HG02870 (cell line): ENCODE measurements around the gene GLTPD2.

Experiments
- ATAC-seq: cut with Tn5 transposase; IDR thresholded peaks from one replicate; pipeline ENCODE4 v1.9.1; 2021; ENCODE audit warnings: mild to moderate bottlenecking, moderate library complexity; ENCODE audit not compliant: unreplicated experiment

Gene GLTPD2

GRCh38 chr17:4788807-4789700, at the start of gene GLTPD2:
Gene GLTPD2, plus strand, starts transcription at chr17:4788964. Its CDS starts 48 bp downstream, at chr17:4789012.
- ATAC-seq: no peak

- no peak for ATAC-seq
These were observed 49.4 kb upstream of the GLTPD2 start, which contains the start of the genes CXCL16 and ZMYND15 for GRCh38 chr17:4739122-4740024. Gene CXCL16, minus strand, starts transcription at chr17:4739928. Its CDS starts 589 bp downstream, at chr17:4739339. Gene ZMYND15, plus strand, starts transcription at chr17:4739833. Its CDS starts 716 bp downstream, at chr17:4740549.

GRCh38 chr17:4740025-4740351, 48.8 kb upstream of the GLTPD2 start:
- no peak for ATAC-seq

GRCh38 chr17:4740584-4740983, 48.2 kb upstream of the GLTPD2 start:
- ATAC-seq: no peak

- no peak for ATAC-seq
These were observed 47.2 kb upstream of the GLTPD2 start for GRCh38 chr17:4741544-4741943.

GRCh38 chr17:4742133-4742532, 46.6 kb upstream of the GLTPD2 start:
- no peak for ATAC-seq

- ATAC-seq: no peak
These were observed 46.1 kb upstream of the GLTPD2 start for GRCh38 chr17:4742629-4743028.

- ATAC-seq: no peak
These were observed 45.5 kb upstream of the GLTPD2 start for GRCh38 chr17:4743216-4743615.

- no peak for ATAC-seq
These were observed 44.9 kb upstream of the GLTPD2 start for GRCh38 chr17:4743898-4744297.

GRCh38 chr17:4744999-4745969, 43.5 kb upstream of the GLTPD2 start:
- ATAC-seq: no peak

- no peak for ATAC-seq
These were observed 40.9 kb upstream of the GLTPD2 start for GRCh38 chr17:4747847-4748246.

GRCh38 chr17:4748686-4749085, 40.1 kb upstream of the GLTPD2 start:
- ATAC-seq: no peak

GRCh38 chr17:4750606-4751005, 38.2 kb upstream of the GLTPD2 start:
- ATAC-seq: no peak

GRCh38 chr17:4751932-4752331, 36.8 kb upstream of the GLTPD2 start:
- no peak for ATAC-seq

- ATAC-seq: no peak
These were observed 35.4 kb upstream of the GLTPD2 start for GRCh38 chr17:4753392-4753791.

GRCh38 chr17:4759776-4760236, 29.0 kb upstream of the GLTPD2 start:
- ATAC-seq: no peak

GRCh38 chr17:4764595-4764994, 24.2 kb upstream of the GLTPD2 start:
- ATAC-seq: no peak

- ATAC-seq: no peak
These were observed 22.6 kb upstream of the GLTPD2 start for GRCh38 chr17:4766201-4766600.

- no peak for ATAC-seq
These were observed 22.0 kb upstream of the GLTPD2 start for GRCh38 chr17:4766723-4767122.

- ATAC-seq: no peak
These were observed 20.5 kb upstream of the GLTPD2 start for GRCh38 chr17:4768298-4768697.
